H54 (cell line): ENCODE results near the gene HMGN4.

Source experiments
- DNase-seq: peaks from one replicate; pipeline ENCODE4 v3.0.0; 2011; ENCODE audit warnings: low spot score, mixed read lengths; ENCODE audit not compliant: insufficient read length
- FAIRE-seq: peaks from 3 replicates; lab custom pipeline; 2011; peaks lifted over from hg19 to GRCh38; lab: Jason Lieb, UNC
- POLR2A ChIP-seq: IDR thresholded peaks from 2 replicates; pipeline ENCODE4 v1.6.1; 2011; ENCODE audit warnings: low read depth, mild to moderate bottlenecking, low read length

HMGN4 gene

DNA sequence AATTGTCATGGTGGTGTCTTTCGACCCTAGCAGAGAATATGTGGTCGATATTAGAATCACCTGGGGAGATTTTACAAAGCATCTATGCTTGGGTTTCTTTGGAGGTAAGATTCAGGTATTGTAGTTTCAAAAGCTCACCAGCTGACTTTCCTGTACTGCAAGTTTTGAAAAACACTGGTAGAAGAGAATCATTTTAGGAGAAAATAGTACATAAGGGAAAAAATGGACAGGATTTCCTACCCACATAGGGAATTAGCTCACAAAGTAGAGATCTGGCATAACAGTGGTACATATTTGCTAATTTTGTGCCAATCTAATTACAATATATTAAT is 31.2 kb downstream of the HMGN4 start:
- no peak for TF ChIP-seq POLR2A
- FAIRE-seq (no peak), DNase-seq (no peak)

DNA sequence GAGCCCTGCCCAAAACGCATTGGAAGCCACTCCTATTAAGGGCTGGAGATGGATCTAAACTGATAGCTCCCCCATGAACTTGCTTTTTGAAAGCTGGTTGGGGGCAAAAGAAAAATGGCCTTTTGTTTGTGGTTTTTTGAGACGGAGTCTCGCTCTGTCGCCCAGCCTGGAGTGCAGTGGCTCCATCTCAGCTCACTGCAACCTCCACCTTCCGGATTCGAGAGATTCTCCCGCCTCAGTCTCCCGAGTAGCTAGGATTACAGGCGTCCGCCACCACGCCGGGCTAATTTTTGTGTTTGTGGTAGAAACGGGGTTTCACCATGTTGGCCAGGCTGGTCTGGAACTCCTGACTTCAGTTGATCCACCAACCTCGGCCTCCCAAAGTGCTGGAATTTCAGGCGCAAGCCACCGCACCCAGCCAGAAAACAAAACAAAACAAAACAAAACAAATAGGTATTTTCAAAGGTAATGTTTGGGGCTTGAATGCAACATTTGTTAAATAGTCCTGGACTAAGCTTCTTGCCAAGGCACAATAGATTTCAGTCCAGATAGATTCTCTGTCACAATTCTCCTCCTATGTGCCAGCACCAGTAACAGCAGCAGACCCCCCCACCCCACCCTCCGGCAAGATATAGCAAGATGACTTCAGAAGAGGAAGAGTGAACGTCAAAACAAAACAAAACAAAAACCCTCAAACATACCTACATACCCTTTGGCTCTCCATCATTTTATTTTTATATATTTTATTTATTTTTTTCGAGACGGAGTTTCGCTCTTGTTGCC is 32.1 kb downstream of the HMGN4 start:
- DNase-seq = no peak
- no peak for TF ChIP-seq POLR2A
- FAIRE-seq = no peak

DNA sequence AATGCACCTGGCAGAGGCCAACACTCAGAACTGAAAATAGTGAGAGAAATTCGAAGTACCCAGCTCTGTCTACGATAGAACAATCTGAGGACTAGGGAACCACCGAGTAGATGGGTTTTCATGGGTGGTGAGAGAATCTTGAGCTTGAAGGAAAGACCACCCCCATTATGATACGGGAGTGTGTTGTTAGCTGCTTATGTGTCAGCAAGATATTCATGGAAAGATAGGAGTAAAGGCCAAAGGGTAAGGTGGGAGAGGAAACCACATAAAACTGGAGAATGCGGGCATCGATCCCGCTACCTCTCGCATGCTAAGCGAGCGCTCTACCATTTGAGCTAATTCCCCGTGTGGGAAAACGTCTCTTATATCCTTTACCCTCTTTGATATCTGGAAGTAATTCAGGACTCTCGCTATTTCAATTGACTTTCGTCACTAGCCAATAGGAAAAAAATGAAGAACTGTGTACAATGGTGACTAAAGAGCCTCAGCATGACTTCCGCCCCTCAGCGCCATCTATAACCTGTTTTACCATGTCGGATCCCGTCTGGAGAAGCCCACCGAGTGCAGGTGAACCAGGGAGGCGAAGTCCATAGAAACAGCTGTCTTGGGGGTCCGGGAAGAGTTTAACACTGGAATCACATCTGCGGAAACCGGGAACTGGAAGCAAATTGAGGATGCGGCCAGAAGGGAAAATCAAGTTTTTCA is 33.6 kb downstream of the HMGN4 start:
- FAIRE-seq (peak; percentile 93), DNase-seq (no peak)
- no peak for TF ChIP-seq POLR2A

DNA sequence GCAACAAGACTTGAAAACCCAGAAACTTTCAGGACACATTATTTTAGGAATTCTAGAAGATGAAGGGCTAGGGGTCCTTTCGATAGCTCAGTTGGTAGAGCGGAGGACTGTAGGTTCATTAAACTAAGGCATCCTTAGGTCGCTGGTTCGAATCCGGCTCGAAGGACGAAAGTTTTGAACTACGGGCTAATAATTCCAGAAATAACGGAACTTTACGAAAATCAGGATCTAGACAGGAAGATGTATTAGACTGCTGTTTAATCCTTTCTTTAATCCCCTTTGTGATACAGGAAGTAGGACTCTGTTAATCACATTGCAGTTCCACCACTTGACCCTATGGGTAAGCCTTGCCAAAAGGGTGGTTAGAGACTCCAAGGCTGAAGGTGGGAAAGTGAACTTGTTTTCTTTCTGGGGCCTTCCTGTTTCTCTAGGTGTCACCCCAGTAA is 37.4 kb downstream of the HMGN4 start:
- DNase-seq (no peak), FAIRE-seq (no peak)
- no peak for TF ChIP-seq POLR2A

DNA sequence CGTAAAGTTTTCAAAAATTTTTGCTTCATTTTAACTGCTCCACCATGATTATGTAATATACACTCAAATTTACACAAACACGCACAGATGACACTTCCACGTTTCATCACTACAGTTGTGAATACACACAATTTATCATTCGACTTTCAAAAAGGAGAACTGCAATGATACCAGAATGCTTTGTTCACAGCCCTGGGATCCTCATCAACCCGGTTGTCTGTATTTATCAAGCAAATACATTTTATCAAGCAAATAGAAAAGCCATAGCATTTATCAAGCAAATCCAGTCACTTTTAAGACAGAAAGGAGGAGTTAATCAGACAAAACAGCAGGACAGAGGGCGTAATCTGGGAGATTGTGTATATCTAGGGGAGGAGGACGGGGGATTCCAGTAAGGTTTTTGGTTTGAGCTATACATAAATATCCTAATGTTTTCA is 38.3 kb downstream of the HMGN4 start:
- DNase-seq = no peak
- FAIRE-seq = no peak
- no peak for TF ChIP-seq POLR2A

DNA sequence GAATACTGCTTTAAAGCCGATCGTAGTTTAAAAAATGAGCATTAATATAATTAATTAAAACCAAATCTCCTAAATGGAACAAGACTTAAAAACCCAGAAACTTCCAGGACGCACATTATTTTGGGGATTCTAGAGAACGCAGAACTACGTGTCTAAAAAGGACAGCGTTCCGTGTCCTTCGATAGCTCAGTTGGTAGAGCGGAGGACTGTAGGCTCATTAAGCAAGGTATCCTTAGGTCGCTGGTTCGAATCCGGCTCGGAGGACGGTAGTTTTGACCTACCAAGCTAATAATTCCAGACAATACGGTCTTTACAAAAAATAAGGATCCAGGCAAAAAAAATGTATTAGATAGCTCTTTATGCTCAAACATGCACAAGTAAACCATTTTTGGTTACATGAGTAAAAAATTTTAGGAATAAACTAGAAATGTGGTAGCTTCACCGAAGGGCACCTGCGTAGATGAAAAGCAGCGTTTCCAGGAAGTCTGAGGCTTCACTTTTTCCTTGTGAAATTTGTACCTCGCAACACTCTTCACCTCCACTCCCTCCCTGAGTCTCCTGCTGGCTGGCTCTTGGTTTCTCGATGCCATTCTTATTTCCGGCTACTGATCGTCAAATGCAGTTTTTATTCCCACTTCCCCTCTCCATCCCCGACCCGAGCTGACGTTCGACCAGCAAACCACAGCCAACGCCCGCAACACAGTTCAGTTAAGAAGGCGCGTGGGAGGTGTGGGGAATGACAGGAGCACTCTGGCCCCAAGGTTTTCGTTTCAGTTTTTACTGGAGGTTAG is 39.0 kb downstream of the HMGN4 start:
- peak; percentile 70 for FAIRE-seq

DNA sequence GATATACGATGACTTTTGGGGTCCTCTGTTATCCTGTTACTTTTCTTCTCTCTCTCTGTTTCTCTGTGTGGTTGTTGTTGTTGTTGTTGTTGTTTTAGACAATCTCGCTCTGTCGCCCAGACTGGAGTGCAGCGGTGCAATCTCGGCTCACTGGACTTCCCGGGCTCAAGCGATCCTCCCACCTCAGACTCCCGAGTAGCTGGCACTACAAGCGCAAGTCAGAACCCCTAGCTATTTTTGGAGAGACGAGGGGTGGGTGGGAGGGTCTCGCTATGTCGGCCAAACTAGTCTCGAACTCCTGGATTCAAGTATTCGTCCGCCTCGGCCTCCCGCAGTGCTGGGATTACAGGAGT is 39.5 kb downstream of the HMGN4 start:
- no peak for TF ChIP-seq POLR2A
- no peak for DNase-seq
- no peak for FAIRE-seq

More for the DNA sequence above, 39.0 kb downstream of the HMGN4 start:
- TF ChIP-seq POLR2A = no peak
- no peak for DNase-seq

DNA sequence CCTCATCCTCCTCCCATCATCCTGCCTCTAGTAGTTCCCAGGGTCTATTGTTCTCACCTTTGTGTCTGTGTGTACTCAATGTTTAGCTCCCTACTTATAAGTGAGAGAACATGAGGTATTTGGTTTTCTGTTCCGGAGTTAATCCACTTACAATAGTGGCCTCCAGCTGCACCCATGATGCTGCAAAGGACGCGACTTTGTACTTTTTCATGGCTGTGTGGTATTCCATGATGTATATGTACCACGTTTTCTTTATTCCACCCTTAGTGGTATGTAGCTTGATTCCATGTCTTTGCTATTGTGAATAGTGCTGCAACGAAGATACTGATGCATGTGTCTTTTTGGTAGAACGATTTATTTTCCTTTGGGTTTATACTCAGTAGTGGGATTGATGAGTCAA is 40.1 kb downstream of the HMGN4 start:
- no peak for TF ChIP-seq POLR2A
- FAIRE-seq (no peak), DNase-seq (no peak)

DNA sequence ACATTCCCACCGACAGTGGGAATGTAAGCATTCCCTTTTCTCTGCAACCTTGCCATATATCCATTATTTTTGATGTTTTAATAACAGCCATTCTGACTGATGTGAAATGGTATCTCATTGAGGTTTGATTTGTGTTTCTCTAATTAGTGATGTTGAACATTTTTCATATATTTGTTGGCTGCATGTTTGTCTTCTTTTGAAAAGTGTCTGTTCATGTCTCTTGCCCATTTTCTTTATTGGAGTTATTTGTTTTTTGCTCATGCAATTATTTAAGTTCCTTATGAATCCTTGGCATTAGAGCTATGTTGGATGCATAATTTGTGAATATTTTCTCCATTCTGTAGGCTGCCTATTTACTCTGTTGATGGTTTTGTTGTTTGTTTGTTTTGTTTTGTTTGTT is 40.6 kb downstream of the HMGN4 start:
- no peak for FAIRE-seq
- DNase-seq = no peak
- TF ChIP-seq POLR2A = no peak

DNA sequence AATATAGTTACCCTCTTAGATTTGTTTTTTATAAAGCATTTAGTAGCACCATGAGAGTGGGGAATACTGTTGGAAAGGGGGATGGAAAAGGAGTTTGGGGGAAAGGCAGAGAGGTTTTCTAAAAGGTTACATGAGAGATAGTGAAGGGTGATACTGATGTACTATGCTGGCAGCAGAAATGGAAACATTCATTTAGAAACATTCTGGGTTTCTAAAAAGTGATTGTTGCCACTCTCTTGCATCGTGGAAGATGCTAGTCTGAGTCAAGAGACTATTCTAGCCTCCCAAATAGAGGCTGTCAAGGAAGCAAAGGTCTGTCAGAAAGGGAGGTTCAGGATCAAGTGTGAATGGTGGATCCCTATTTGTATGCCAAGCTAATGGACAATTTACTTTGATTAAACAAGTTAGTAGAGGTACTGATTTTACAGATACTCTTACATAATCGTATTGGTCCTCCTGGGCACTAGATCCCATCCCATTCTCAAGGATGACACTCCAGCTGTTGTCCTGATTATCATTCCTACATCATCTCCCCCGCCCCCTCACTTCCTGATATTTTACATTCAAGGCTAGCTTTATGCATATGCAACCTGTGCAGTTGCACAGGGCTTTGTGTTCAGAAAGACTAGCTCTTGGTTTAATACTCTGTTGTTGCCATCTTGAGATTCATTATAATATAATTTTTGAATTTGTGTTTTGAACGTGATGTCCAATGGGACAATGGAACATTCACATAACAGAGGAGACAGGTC is 43.2 kb downstream of the HMGN4 start:
- no peak for TF ChIP-seq POLR2A
- no peak for FAIRE-seq
- no peak for DNase-seq

DNA sequence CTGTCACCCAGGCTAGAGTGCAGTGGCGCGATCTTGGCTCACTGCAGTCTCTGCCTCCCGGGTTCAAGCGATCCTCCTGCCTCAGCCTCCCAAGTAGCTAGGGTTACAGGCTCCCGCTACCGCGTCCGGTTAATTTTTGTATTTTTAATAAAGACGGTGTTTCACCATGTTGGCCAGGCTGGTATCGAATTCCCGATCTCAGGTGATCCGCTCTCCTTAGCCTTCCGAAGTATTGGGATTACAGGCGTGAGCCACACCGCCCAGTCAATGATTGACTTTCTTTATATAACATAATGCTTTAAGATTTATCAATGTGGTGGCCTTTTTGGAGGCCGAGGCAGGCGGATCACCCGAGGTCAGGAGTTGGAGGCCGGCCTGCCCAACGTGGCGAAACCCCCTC is 50.8 kb downstream of the HMGN4 start:
- DNase-seq (no peak), FAIRE-seq (no peak)
- TF ChIP-seq POLR2A = no peak

DNA sequence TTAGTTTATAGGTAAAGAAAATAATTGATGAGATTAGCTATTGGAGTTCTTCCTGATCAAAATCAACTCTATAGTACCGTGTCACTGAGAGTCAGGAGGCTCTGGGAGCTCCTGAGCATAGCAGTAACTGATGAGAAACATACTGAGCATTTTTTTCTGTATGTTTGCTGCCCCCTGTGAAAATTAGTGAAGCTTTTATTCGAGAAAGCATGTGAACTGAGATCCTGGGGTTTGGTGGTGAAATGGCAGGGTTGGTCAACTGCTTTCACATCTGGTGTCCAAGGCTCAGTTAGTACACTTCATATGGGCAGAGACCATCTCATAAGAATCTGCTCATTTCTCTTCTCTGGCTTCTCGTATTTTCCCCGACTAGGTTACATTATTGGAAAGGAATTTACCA is 54.5 kb downstream of the HMGN4 start:
- FAIRE-seq (peak; percentile 72), DNase-seq (no peak)
- no peak for TF ChIP-seq POLR2A

DNA sequence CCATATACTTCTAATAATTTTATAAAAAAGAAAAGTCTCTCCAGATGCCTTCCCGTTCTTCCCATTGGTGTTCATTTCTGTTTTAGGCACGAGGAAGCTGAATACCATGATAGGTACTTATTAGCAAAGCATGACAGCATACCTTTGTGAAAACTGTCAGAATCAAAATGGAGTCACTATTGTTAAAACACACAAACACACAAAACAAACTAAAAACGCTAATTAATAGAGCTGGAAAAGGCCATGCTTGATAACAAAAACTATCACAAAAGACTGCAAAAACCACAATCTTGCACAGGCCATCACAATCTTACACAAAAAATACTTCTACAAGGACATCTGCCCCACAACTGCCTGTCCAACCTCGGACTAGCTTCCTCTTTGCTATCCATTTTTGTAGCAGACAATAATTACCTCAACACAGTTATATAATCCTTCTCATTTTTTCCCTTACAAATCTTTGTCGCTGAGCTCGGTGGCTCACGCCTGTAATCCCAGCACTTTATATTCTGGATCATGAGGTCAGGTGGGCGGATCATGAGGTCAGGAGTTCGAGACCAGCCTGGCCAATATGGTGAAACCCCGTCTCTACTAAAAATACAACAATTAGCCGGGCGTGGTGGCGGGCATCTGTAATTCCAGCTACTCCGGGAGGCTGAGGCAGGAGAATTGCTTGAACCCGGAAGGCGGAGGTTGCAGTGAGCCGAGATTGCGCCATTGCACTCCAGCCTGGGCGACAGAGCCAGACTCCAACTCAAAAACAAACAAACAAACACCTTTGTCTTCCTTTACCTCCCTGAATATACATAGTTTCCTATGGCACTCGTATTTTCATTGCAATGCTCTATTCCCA is 55.3 kb downstream of the HMGN4 start:
- no peak for FAIRE-seq
- TF ChIP-seq POLR2A = no peak
- DNase-seq = no peak
